ENCODE measurements around the gene EME1.
A peak's percentile ranks its signal among the peaks of the same experiment; 100 is the strongest.

DNA sequence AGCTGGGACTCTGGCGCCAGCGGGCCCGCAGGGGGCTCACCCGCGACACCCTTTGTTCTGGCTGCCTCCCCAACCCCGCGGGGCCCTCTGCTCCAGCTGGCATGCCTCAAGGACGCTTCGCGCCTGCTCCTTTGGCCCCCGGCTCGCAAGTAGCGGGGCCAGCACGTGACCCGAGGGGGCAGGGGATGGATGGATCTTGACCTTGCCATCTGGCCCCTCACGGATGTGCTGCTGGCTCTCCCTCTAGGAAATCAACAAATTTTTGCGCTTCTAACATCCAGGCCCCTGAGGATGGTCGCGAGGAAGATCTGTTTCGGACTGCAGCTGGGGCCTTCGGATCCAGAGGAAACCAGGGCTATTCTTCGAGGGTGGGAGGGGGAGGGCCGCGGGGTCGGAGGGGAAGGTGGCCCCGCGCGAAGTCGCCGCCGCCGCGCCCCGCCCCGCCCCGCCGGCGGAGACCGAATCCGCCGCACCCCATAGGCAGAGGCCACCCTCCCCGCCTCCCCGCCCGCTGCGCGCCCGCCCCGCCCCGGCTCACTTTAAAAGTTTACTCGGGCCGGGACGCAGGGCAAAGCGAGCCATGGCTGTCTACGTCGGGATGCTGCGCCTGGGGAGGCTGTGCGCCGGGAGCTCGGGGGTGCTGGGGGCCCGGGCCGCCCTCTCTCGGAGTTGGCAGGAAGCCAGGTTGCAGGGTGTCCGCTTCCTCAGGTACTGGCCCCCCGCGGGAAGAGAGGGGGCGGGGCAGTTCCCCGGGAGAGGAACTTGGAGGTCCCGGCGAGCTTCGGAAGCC is 52.8 kb downstream of the EME1 start, which contains the start of gene ACSF2:
- TF ChIP-seq POLR2A (IDR thresholded peaks at IDR 0.05): peak in 1 of 2 donors; percentile 50
- TF ChIP-seq, protein P1, sequence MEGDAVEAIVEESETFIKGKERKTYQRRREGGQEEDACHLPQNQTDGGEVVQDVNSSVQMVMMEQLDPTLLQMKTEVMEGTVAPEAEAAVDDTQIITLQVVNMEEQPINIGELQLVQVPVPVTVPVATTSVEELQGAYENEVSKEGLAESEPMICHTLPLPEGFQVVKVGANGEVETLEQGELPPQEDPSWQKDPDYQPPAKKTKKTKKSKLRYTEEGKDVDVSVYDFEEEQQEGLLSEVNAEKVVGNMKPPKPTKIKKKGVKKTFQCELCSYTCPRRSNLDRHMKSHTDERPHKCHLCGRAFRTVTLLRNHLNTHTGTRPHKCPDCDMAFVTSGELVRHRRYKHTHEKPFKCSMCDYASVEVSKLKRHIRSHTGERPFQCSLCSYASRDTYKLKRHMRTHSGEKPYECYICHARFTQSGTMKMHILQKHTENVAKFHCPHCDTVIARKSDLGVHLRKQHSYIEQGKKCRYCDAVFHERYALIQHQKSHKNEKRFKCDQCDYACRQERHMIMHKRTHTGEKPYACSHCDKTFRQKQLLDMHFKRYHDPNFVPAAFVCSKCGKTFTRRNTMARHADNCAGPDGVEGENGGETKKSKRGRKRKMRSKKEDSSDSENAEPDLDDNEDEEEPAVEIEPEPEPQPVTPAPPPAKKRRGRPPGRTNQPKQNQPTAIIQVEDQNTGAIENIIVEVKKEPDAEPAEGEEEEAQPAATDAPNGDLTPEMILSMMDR (IDR thresholded peaks at IDR 0.05): no peak
